ENCODE measurements around the gene KDM1B.

DNA sequence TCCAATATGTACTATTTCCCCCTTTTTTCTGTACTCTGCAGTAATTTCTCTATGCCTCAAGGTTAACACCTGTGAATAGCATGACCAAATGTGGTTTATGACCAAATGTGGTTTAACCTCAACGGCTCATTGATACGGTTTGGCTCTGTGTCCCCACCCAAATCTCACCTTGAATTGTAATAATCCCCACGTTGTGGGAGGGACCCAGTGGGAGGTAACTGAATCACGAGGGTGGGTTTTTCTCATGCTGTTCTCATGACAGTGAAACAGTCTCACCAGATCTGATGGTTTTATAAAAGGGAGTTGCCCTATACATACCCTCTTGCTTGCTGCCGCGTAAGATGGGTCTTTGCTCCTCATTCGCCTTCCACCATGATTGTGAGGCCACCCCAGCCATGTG lies 90.4 kb downstream of the KDM1B start:
- TF ChIP-seq, protein P1, sequence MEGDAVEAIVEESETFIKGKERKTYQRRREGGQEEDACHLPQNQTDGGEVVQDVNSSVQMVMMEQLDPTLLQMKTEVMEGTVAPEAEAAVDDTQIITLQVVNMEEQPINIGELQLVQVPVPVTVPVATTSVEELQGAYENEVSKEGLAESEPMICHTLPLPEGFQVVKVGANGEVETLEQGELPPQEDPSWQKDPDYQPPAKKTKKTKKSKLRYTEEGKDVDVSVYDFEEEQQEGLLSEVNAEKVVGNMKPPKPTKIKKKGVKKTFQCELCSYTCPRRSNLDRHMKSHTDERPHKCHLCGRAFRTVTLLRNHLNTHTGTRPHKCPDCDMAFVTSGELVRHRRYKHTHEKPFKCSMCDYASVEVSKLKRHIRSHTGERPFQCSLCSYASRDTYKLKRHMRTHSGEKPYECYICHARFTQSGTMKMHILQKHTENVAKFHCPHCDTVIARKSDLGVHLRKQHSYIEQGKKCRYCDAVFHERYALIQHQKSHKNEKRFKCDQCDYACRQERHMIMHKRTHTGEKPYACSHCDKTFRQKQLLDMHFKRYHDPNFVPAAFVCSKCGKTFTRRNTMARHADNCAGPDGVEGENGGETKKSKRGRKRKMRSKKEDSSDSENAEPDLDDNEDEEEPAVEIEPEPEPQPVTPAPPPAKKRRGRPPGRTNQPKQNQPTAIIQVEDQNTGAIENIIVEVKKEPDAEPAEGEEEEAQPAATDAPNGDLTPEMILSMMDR (IDR thresholded peaks at IDR 0.05): no peak
- TF ChIP-seq POLR2A (IDR thresholded peaks at IDR 0.05) (no peak), EP300 (IDR thresholded peaks at IDR 0.05) (no peak), POLR2AphosphoS5 (IDR thresholded peaks at IDR 0.05) (no peak)

All from upper lobe of left lung (tissue), 4 donors.